Stimulated activated CD8-positive, alpha-beta memory T cell treated with anti-CD3 and anti-CD28 coated beads, Interleukin-4, amount 100 ng/mL, for 48 hours (primary cell): ENCODE measurements around the gene GRIP2.

ENCODE experiments used
- DNase-seq: peaks from one replicate; pipeline ENCODE4 v3.0.0-alpha.2; 2020

The GRIP2 gene

GRCh38 chr3:14539742-14540491, at the start of gene GRIP2:
Gene GRIP2 (minus strand): TSS chr3:14540342. CDS start chr3:14540308, 34 bp downstream.
- no peak for DNase-seq

- no peak for DNase-seq
These were observed 48.4 kb upstream of the GRIP2 start for GRCh38 chr3:14588425-14589112.

- no peak for DNase-seq
These were observed 47.7 kb upstream of the GRIP2 start for GRCh38 chr3:14587740-14588360.

- no peak for DNase-seq
These were observed 46.5 kb upstream of the GRIP2 start for GRCh38 chr3:14586611-14587010.

GRCh38 chr3:14583548-14584091, 43.5 kb upstream of the GRIP2 start:
- no peak for DNase-seq

- no peak for DNase-seq
These were observed 41.9 kb upstream of the GRIP2 start for GRCh38 chr3:14582045-14582410.

GRCh38 chr3:14581334-14582044, 41.3 kb upstream of the GRIP2 start:
- no peak for DNase-seq

- no peak for DNase-seq
These were observed 37.8 kb upstream of the GRIP2 start for GRCh38 chr3:14577897-14578296.

- DNase-seq, result no peak
These were observed 36.0 kb upstream of the GRIP2 start for GRCh38 chr3:14576163-14576562.

- no peak for DNase-seq
These were observed 34.0 kb upstream of the GRIP2 start for GRCh38 chr3:14574183-14574582.

GRCh38 chr3:14573706-14574105, 33.6 kb upstream of the GRIP2 start:
- no peak for DNase-seq

GRCh38 chr3:14570864-14571263, 30.7 kb upstream of the GRIP2 start:
- no peak for DNase-seq

- DNase-seq, result no peak
These were observed 29.9 kb upstream of the GRIP2 start for GRCh38 chr3:14570089-14570488.

GRCh38 chr3:14569474-14570000, 29.4 kb upstream of the GRIP2 start:
- no peak for DNase-seq

- no peak for DNase-seq
These were observed 28.1 kb upstream of the GRIP2 start for GRCh38 chr3:14568269-14568668.

GRCh38 chr3:14566812-14567211, 26.7 kb upstream of the GRIP2 start:
- no peak for DNase-seq

GRCh38 chr3:14565868-14566588, 25.9 kb upstream of the GRIP2 start:
- peak; percentile 30 for DNase-seq

- no peak for DNase-seq
These were observed 24.6 kb upstream of the GRIP2 start for GRCh38 chr3:14564741-14565140.

- no peak for DNase-seq
These were observed 23.9 kb upstream of the GRIP2 start for GRCh38 chr3:14563946-14564539.

- DNase-seq, result no peak
These were observed 22.2 kb upstream of the GRIP2 start for GRCh38 chr3:14562121-14562890.
